Activated CD4-positive, alpha-beta T cell treated with anti-CD3 and anti-CD28 coated beads for 36 hours (primary cell): ENCODE results near the gene ALDH1L2. TPM values are rescaled to one million over a fixed set of nuclear protein-coding genes. Genes with fewer than 3 reads are reported as not detected.

Source experiments
- ATAC-seq: fragments of 200-7000 bp; cut with Tn5 transposase; one replicate; pipeline ENCODE4 v1.10.0; 2021; ENCODE audit warnings: mild to moderate bottlenecking, moderate library complexity
- CTCF ChIA-PET: fragments of 350-600 bp; sonication (Branson Sonifier 250); formaldehyde crosslinking; loops from one replicate; lab custom pipeline; 2021; ENCODE audit warnings: antibody characterized with exemption; lab: Charles Lee
- POLR2A ChIA-PET: fragments of 350-600 bp; sonication (Branson Sonifier 250); formaldehyde crosslinking; loops from one replicate; lab custom pipeline; 2021; ENCODE audit warnings: antibody characterized with exemption, inconsistent platforms; lab: Charles Lee
- DNase-seq: peaks from one replicate; pipeline ENCODE4 v3.0.0-alpha.2; 2020
- H3K27ac Mint-ChIP-seq: one replicate; pipeline ENCODE4 v1.8.0; 2021; ENCODE audit warnings: mixed read lengths
- H3K27me3 Mint-ChIP-seq: one replicate; pipeline ENCODE4 v1.8.0; 2021; ENCODE audit warnings: mixed read lengths
- H3K36me3 Mint-ChIP-seq: one replicate; pipeline ENCODE4 v1.8.0; 2021; ENCODE audit warnings: low read depth, mixed read lengths
- H3K4me1 Mint-ChIP-seq: one replicate; pipeline ENCODE4 v1.8.0; 2021; ENCODE audit warnings: mixed read lengths
- H3K4me3 Mint-ChIP-seq: one replicate; pipeline ENCODE4 v1.8.0; 2021; ENCODE audit warnings: mild to moderate bottlenecking, moderate library complexity, mixed read lengths
- H3K9me3 Mint-ChIP-seq: one replicate; pipeline ENCODE4 v1.8.0; 2021; ENCODE audit warnings: low read depth, mixed read lengths
- intact Hi-C, 2 experiments: fragments of 100-400 bp; cut with DNase I in 1 of 2; cut with micrococcal nuclease in 1 of 2; formaldehyde crosslinking; loops; one replicate each; pipeline versions ENCODE4 v1.14.2 to v1.15.1; 2022 to 2024; cut with DNase I, micrococcal nuclease
- total RNA-seq, 2 experiments: library from RNA; stranded (reverse); gene quantifications; one replicate each; pipeline ENCODE4 v1.2.3, GENCODE V29; 2021

The ALDH1L2 gene
- total RNA-seq, 2 experiments from 2014 or later: 7.1 to 7.6 TPM

- DNase-seq (no peak), ATAC-seq (no peak)
- Mint-ChIP-seq H3K4me3 (no peak overlapping the region), H3K9me3 (peaks cover 20% of the 10 kb centered on the region), H3K4me1 (peaks cover 8% of the 10 kb centered on the region), H3K36me3 (peaks cover 73% of the 10 kb centered on the region), H3K27ac (no peak overlapping the region), H3K27me3 (no peaks in the 10 kb centered on the region)
- POLR2A ChIA-PET: no interaction called here
- intact Hi-C loops: no loop called here
- CTCF ChIA-PET: interaction anchor here (0.7 kb wide), 1 partner anchor 695 kb away, joined by 3 read pairs; no protein-coding TSS in a partner anchor
Measured at GRCh38 chr12:105013892-105014291, 70.4 kb downstream of the ALDH1L2 start.

- no peaks in the 10 kb centered on the region for H3K9me3 Mint-ChIP-seq
- H3K27me3 Mint-ChIP-seq: no peaks in the 10 kb centered on the region
- peaks cover 84% of the 10 kb centered on the region for H3K36me3 Mint-ChIP-seq
- ATAC-seq (no peak), DNase-seq (no peak)
- H3K4me1 Mint-ChIP-seq: peaks cover 12% of the 10 kb centered on the region
- H3K27ac Mint-ChIP-seq: no peak overlapping the region
- intact Hi-C loops: no loop called here
- H3K4me3 Mint-ChIP-seq: no peak overlapping the region
- POLR2A ChIA-PET: no interaction called here
- CTCF ChIA-PET: interaction anchor here (0.6 to 1.1 kb wide), 3 partner anchors 10 to 53 kb away, joined by 3 read pairs; no protein-coding TSS in a partner anchor
Measured at GRCh38 chr12:105001476-105001875, 82.8 kb downstream of the ALDH1L2 start.

GRCh38 chr12:104999347-104999685 lies 84.9 kb downstream of the ALDH1L2 start:
- intact Hi-C loops: no loop called here
- Mint-ChIP-seq H3K9me3 (no peaks in the 10 kb centered on the region), H3K27ac (no peak overlapping the region), H3K4me3 (no peak overlapping the region), H3K36me3 (peaks cover 81% of the 10 kb centered on the region), H3K4me1 (peaks cover 10% of the 10 kb centered on the region), H3K27me3 (no peaks in the 10 kb centered on the region)
- ChIA-PET POLR2A (no interaction called here), CTCF (no interaction called here)
- ATAC-seq: no peak
- no peak for DNase-seq

- H3K27ac Mint-ChIP-seq: no peak overlapping the region
- H3K27me3 Mint-ChIP-seq: no peaks in the 10 kb centered on the region
- ATAC-seq (no peak), DNase-seq (no peak)
- intact Hi-C loops: no loop called here
- CTCF ChIA-PET: interaction anchor here (1.1 kb wide), 1 partner anchor 8 kb away, joined by 3 read pairs; no protein-coding TSS in a partner anchor
- H3K36me3 Mint-ChIP-seq: peaks cover 81% of the 10 kb centered on the region
- POLR2A ChIA-PET: no interaction called here
- no peak overlapping the region for H3K4me3 Mint-ChIP-seq
- no peaks in the 10 kb centered on the region for H3K9me3 Mint-ChIP-seq
- peaks cover 10% of the 10 kb centered on the region for H3K4me1 Mint-ChIP-seq
Measured at GRCh38 chr12:104998423-104999346, 85.6 kb downstream of the ALDH1L2 start.

- ATAC-seq: no peak
- intact Hi-C loops: no loop called here
- POLR2A ChIA-PET: no interaction called here
- no peak for DNase-seq
- Mint-ChIP-seq H3K36me3 (peaks cover 83% of the 10 kb centered on the region), H3K4me1 (peaks cover 10% of the 10 kb centered on the region), H3K4me3 (no peak overlapping the region), H3K9me3 (no peaks in the 10 kb centered on the region), H3K27me3 (no peaks in the 10 kb centered on the region), H3K27ac (peak overlapping the region; percentile 16)
- CTCF ChIA-PET: interaction anchor here (1.1 kb wide), 1 partner anchor 9 kb away, joined by 3 read pairs; no protein-coding TSS in a partner anchor
Measured at GRCh38 chr12:104997541-104997940, 86.7 kb downstream of the ALDH1L2 start.

- POLR2A ChIA-PET: no interaction called here
- intact Hi-C loops: no loop called here
- H3K4me1 Mint-ChIP-seq: peaks cover 34% of the 10 kb centered on the region
- CTCF ChIA-PET: interaction anchor here (0.7 kb wide), 1 partner anchor 79 kb away, joined by 3 read pairs; no protein-coding TSS in a partner anchor
- H3K9me3 Mint-ChIP-seq: no peaks in the 10 kb centered on the region
- DNase-seq (no peak), ATAC-seq (no peak)
- no peak overlapping the region for H3K27ac Mint-ChIP-seq
- H3K36me3 Mint-ChIP-seq: peaks cover 78% of the 10 kb centered on the region
- H3K4me3 Mint-ChIP-seq: no peak overlapping the region
- H3K27me3 Mint-ChIP-seq: no peaks in the 10 kb centered on the region
Measured at GRCh38 chr12:104994336-104994735, 89.9 kb downstream of the ALDH1L2 start.

GRCh38 chr12:104991565-104992128 lies 92.6 kb downstream of the ALDH1L2 start:
- DNase-seq: no peak
- peaks cover 46% of the 10 kb centered on the region for H3K4me1 Mint-ChIP-seq
- intact Hi-C loops: no loop called here
- peaks cover 74% of the 10 kb centered on the region for H3K36me3 Mint-ChIP-seq
- peak overlapping the region; percentile 38 for H3K27ac Mint-ChIP-seq
- H3K4me3 Mint-ChIP-seq: no peak overlapping the region
- peak; percentile 55 for ATAC-seq
- H3K9me3 Mint-ChIP-seq: no peaks in the 10 kb centered on the region
- ChIA-PET CTCF (interaction anchor here (0.8 to 1.2 kb wide), 4 partner anchors 9 to 32 kb away, joined by 3 read pairs; no protein-coding TSS in a partner anchor), POLR2A (no interaction called here)
- H3K27me3 Mint-ChIP-seq: no peaks in the 10 kb centered on the region

GRCh38 chr12:104990950-104991349 lies 93.3 kb downstream of the ALDH1L2 start:
- Mint-ChIP-seq H3K27me3 (no peaks in the 10 kb centered on the region), H3K4me1 (peaks cover 46% of the 10 kb centered on the region), H3K9me3 (no peaks in the 10 kb centered on the region), H3K27ac (no peak overlapping the region), H3K36me3 (peaks cover 71% of the 10 kb centered on the region), H3K4me3 (no peak overlapping the region)
- ATAC-seq: no peak
- DNase-seq: no peak
- POLR2A ChIA-PET: no interaction called here
- CTCF ChIA-PET: interaction anchor here (0.9 to 1.2 kb wide), 3 partner anchors 11 to 32 kb away, joined by 3 read pairs; no protein-coding TSS in a partner anchor
- intact Hi-C loops: no loop called here

- POLR2A ChIA-PET: interaction anchor here (0.6 kb wide), 1 partner anchor 215 kb away, joined by 4 read pairs; no protein-coding TSS in a partner anchor
- peak within 1 kb of the TSS; percentile 40 for H3K27ac Mint-ChIP-seq
- peak; percentile 98 for ATAC-seq
- peak within 1 kb of the TSS; percentile 78 for H3K4me3 Mint-ChIP-seq
- H3K36me3 Mint-ChIP-seq: peaks cover 33% of the 10 kb centered on the region
- peaks cover 48% of the 10 kb centered on the region for H3K4me1 Mint-ChIP-seq
- peaks cover 11% of the 10 kb centered on the region for H3K27me3 Mint-ChIP-seq
- CTCF ChIA-PET: no interaction called here
- intact Hi-C loops: loop anchor here (1.0 to 5.0 kb wide), 5 partner anchors 28 to 529 kb away; partner anchors contain the start of genes SLC41A2 (in 2 of the 2) and WASHC4 (in 1 of the 2)
- DNase-seq: peak; percentile 91
- H3K9me3 Mint-ChIP-seq: no peaks in the 10 kb centered on the region
Measured at GRCh38 chr12:104986022-104986941, 98.0 kb downstream of the ALDH1L2 start, which contains the start of gene NOPCHAP1. TSS of gene NOPCHAP1 (plus strand) at chr12:104986316. CDS start at chr12:104986353, 37 bp downstream.

- H3K27me3 Mint-ChIP-seq: peaks cover 11% of the 10 kb centered on the region
- no peak overlapping the region for H3K27ac Mint-ChIP-seq
- CTCF ChIA-PET: no interaction called here
Measured at GRCh38 chr12:104985206-104985605, 99.1 kb downstream of the ALDH1L2 start.

More at GRCh38 chr12:104985206-104985605, 99.1 kb downstream of the ALDH1L2 start:
- POLR2A ChIA-PET: no interaction called here
- peak overlapping the region; percentile 78 for H3K4me3 Mint-ChIP-seq
- peaks cover 29% of the 10 kb centered on the region for H3K36me3 Mint-ChIP-seq
- DNase-seq (no peak), ATAC-seq (no peak)
- intact Hi-C loops: loop anchor here in 1 of 2 experiments (5.0 kb wide), 2 partner anchors 47 to 67 kb away; no protein-coding TSS in a partner anchor
- peaks cover 37% of the 10 kb centered on the region for H3K4me1 Mint-ChIP-seq
- H3K9me3 Mint-ChIP-seq: no peaks in the 10 kb centered on the region
